ENCODE results near the gene APOO.

Gene APOO

DNA sequence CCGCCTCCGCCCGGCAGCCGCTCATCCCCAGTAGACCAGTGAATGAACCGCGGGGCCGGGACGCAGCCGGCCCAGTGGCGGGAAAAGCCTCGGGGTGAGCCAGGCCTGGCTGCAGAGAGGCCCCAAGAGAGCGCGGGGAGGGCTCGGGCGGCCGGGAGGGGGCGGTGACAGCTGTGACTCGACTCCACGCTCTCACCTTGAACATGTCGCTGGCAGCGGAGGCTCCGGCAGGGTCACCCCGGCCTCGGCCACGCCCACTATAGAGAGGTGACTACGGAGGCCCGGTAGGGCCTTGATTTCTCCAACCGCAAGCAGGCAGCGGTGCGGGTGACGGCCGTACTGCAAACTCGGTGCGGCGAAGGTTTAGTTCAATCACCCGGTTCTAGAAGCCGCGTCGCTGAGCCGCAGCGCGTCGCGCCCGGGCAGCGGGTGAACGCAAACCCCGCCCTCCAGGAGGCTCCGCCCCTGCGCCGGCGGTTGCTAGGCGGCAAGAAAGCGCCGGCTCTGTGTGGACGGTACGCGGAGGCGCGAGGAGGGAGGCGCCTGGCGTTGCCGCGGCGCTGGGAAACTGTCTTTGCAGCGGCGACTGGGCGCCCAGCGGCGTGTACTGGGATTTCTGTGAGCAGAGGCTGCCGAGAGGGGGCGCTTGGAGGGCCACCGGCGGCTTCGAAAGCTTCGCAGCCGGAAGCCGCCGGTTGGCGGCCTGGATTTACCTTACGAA, at the start of gene APOO, which contains the start of gene CXorf58:
TSS of gene APOO (minus strand) at position 441 of the 721 bp plus-strand sequence. CDS start at position 205, 236 bp downstream.
TSS of gene CXorf58 (plus strand) at position 509 of the 721 bp plus-strand sequence. CDS start 2,297 bp downstream, outside the sequence.
- peak; percentile 79 for DNase-seq

- no peak for DNase-seq
Observed at GRCh38 chrX:23954396-23954795, 46.7 kb upstream of the APOO start.

DNA sequence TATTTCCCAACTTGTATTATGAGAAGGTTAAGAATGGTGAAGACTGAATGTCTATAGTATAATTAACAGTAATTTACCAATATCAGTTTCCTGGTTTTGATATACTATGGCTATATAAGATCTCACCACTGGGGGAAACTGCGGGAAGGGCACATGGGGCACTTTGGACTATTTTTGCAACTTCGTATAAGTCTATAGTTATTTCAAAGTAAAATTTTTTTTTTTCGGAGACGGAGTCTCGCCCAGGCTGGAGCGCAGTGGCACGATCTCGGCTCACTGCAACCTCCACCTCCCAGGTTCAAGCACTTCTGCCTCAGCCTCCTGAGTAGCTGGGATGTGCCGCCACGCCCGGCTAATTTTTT, 46.2 kb upstream of the APOO start:
- no peak for DNase-seq

DNA sequence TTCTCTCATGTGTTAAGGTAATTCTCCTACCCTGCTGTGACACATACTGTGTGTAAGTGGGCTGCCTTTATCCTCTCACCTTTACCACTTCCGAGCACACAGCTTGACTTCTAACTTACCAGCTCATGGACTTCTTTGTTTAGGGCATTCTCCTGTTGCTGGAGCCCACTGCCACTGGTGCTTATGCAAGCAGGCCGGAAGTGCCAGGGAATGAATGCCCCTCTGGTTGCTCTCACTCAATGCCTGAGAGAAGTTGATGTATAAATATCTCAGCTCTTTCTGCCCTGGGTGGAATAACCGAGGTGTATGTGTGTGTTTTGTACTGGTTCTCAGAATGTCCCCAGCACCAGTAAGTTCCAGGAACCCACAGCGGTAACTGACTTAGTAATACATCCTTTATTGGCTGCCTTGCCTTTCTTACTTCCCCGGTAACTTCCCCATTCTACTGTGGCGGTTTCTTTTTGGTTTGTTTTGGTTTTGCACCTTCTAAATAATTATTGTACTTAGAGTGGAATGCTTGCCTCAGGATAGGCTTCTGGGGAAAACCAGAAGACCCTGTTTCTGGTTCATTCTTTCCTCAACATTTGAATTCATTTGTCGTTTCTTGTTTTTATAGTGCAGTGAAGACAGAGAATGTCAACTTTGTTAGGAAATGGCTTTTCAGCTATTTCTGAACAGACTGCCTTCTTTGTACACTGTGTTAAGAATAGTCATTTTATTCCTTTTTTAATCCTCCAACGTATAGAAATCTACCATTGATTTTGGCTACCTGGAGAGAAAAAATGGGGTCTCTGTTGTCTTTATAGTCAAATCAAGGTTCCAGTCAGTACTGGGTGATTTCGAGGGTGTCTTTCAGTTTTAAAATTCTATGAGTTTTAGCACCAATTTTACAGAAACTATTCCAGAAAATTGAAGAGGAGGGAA, 45.5 kb upstream of the APOO start:
- DNase-seq, result peak; percentile 71

GRCh38 chrX:23952391-23952790, 44.7 kb upstream of the APOO start:
- DNase-seq, result no peak

- DNase-seq, result no peak
Observed at GRCh38 chrX:23945206-23945605, 37.5 kb upstream of the APOO start.

DNA sequence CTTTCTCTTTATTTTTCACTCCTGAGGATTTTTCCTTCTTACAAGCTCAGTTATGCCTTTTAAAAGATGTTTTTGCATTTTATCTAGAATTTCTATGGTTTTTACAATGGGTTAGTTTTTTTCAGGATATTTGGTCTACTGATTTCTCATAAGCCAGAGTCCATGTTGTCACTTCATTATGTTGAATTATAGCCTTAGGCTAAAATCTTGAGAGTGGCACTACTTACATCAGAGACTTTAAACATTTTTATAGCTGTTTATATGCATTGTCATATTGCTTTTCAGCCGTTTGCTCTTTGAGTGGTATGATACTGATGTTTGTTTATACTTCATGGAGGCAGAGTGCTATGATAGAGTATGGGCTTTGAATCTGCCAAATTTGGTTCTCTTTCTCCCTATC, 36.5 kb upstream of the APOO start:
- no peak for DNase-seq

DNA sequence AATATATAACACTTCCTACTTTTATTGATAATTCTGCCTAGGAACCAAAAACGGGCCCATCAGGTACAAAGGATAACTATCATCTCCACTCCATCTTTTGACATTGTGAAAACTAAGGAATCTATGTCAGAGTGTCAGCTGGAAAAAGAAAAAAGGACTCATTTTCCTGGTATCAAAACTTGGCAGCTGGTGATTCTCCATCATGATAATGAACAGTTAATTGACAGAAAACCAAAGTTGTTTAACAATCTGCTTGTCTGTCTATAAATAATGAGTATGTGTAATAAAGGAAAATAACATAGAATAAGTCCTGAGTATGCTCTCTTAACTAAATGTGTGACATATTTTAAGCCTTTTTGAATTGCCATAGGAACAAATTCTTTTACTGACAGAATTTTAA, 31.5 kb upstream of the APOO start:
- no peak for DNase-seq

DNA sequence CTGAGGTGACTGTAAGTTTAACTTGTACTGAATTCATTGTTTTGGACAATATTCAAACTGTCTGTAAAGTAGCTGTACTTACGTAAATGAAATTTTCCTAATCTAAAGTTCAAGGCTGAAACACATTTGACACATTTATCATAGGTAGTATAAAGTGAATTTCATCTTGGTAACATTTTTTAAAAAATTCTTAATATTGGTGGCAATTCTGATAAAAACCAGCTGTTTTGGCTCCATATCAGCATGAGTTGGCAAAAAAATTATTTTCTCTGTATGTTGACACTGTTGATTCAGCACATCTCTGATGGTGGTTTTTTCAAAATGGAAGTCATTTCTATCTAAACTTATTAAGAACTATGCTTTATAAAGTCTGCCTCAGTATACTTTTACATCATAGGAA, 31.0 kb upstream of the APOO start:
- DNase-seq, result no peak

- DNase-seq, result no peak
Observed at GRCh38 chrX:23937100-23937499, 29.4 kb upstream of the APOO start.

- no peak for DNase-seq
Observed at GRCh38 chrX:23936180-23936579, 28.4 kb upstream of the APOO start.

GRCh38 chrX:23935106-23935505, 27.4 kb upstream of the APOO start:
- no peak for DNase-seq

- no peak for DNase-seq
Observed at GRCh38 chrX:23932046-23932445, 24.3 kb upstream of the APOO start.

GRCh38 chrX:23930894-23931604, 23.3 kb upstream of the APOO start:
- no peak for DNase-seq

DNA sequence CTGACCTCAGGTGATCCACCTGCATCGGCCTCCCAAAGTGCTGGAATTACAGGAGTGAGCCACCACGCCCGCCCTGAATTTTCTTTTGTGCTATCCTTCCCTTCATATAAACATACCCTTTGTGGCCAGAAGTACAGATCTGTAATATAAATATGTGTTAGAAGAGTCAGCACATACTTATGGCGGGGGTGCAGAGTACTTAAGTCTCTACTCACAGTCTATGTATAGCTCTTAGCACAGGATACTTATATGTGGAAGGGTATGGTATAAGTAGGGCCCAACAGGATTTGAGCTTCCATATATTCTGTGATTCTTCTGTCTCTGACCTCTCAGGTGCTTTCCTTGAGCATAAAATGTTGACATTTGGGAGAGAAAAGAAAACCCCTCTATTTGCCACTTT, 18.3 kb upstream of the APOO start:
- no peak for DNase-seq

DNA sequence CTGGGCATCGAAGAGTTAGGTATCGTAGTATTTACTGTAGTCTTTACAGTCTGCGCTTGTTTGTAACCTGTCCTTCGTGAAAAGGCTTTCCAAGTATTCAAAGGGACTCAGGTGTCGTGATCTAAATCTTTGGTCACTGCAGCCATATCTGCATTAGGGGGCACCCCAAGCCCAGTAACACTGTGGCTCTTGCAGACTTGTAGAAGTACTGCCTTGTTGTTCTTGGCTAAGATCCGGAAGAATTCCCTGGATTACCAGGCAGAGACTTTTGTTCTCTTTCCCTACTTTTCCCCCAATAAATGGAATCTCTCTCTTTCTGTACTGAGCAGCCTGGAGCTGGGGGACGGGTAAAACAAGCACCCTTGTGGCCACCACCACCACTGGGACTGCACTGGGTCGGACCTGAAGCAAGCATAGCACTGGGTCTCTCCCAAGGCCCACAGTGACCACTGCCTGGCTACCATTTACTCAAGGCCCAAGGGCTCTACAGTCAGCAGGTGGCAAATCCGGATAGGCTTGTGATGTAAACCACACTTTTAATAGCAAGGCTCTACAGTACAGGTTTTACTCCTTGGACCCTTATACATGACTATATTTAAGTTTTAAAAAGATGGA, 12.1 kb upstream of the APOO start:
- DNase-seq, result no peak

- DNase-seq, result no peak
Observed at GRCh38 chrX:23919148-23919547, 11.4 kb upstream of the APOO start.

GRCh38 chrX:23911126-23911835, 3.5 kb upstream of the APOO start:
- no peak for DNase-seq

- DNase-seq, result no peak
Observed at GRCh38 chrX:23908219-23909004, 674 bp upstream of the APOO start.

DNA sequence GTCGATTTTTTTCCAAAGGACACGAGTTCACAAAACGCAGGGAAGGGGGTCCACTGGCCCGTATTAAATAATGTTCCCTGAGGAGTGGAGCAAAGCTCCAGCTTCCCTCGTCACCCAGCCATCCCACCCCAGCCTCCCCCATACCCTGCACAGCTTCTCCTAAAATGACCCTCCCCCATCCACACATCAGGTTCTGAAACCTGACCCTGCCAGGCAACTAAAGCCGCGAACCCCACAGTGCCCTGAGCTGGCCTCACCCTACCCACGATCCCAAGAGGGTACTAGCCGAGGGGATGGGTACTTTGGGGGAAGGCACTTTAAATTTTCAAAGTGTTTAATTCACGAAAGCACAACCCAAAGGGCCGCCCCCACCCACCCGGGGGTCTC, 634 bp downstream of the APOO start:
- DNase-seq, result no peak

DNA sequence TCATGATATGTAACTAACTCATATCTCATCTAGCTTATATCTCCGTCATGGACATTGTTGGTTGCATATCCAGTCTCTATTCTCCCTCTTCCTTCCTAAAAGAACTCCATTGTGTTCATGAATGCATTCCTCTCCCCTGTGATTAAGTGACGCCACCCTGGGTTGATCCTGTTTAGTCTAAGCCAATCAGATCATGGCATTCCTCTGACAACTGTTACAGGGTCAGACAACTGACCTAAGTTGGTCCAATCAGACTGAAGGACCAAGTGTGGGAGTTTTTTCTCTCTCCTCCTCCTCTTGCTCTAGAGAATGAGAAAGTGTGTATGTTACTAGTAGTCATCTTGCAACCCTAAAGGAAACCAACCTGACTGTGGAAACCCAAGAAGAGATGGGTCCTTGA, 3.6 kb downstream of the APOO start:
- DNase-seq, result no peak

- DNase-seq, result no peak
Observed at GRCh38 chrX:23902419-23902818, 5.3 kb downstream of the APOO start.

All from GF-D8 (cell line).